Hematopoietic multipotent progenitor cell treated with erythropoietin and hydrocortisone succinate and interleukin-3 and kit ligand, for 15 days (in vitro differentiated cells): ENCODE measurements around the gene TRIP12.
"Not testable (repeated sequence)": the region's sequence is repeated elsewhere in the genome, so short reads cannot be mapped to it uniquely, and the experiment has no call there.

Experiments used
- DNase-seq: peaks from one replicate; pipeline ENCODE4 v3.0.0-alpha.2; 2015; ENCODE audit warnings: low spot score

The TRIP12 gene

GRCh38 chr2:229768235-229768634 is 153.6 kb downstream of the TRIP12 start:
- no peak for DNase-seq

GRCh38 chr2:229765721-229766120 is 156.1 kb downstream of the TRIP12 start:
- DNase-seq = no peak

GRCh38 chr2:229761663-229762062 is 160.1 kb downstream of the TRIP12 start:
- DNase-seq = no peak

DNA sequence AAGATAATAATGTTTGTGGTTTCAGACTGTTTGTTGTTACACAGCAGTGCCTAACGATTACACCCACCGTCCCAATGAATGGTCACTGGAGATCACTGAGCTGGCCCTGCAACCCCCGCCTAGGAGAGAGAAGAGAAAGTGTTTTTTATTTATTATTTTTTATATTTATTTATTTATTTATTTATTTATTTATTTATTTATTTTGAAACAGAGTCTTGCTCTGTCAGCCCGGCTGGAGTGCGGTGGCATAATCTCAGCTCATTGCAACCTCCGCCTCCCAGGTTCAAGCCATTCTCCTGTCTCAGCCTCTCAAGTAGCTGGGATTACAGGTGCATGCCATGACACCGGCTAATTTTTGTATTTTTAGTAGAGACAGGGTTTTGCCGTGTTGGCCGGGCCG is 164.3 kb downstream of the TRIP12 start:
- DNase-seq = not testable (repeated sequence)

- DNase-seq = no peak
These were observed 168.7 kb downstream of the TRIP12 start for GRCh38 chr2:229752970-229753729.

- DNase-seq = no peak
These were observed 172.0 kb downstream of the TRIP12 start for GRCh38 chr2:229749779-229750178.

- no peak for DNase-seq
These were observed 172.9 kb downstream of the TRIP12 start for GRCh38 chr2:229748950-229749349.

- not testable (repeated sequence) for DNase-seq
These were observed 179.1 kb downstream of the TRIP12 start for GRCh38 chr2:229742691-229743090.

- no peak for DNase-seq
These were observed 181.5 kb downstream of the TRIP12 start for GRCh38 chr2:229740279-229740678.

DNA sequence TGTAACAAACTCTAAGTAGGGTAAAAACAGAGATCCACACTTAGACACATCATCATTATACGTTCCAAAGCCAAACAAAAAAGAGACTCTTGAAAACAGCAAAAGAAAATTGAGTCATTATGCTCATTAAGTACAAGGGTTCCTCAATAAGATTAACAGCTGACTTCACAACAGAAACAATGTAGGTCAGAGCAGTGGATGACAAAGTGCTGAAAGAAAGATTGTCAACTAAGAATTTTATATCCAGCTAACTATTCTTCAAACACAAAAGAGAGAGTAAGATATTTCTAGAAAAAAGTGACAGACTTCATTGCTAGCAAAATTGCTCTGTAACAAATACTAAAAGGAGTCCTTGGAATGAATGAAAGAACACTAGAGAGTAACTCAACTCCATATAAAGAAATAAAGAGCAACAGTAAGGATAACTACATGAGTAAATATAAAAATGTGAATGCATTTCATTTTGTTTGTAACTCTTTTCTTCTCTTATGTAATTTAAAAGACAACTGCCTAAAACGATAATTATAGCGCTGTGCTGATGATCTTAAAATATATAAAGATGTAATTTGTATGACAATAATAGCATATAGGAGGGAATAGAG is 183.7 kb downstream of the TRIP12 start:
- DNase-seq = no peak

GRCh38 chr2:229734410-229734809 is 187.4 kb downstream of the TRIP12 start:
- DNase-seq = no peak

- DNase-seq = no peak
These were observed 188.1 kb downstream of the TRIP12 start for GRCh38 chr2:229733611-229734245.

- no peak for DNase-seq
These were observed 188.9 kb downstream of the TRIP12 start for GRCh38 chr2:229732897-229733296.

DNA sequence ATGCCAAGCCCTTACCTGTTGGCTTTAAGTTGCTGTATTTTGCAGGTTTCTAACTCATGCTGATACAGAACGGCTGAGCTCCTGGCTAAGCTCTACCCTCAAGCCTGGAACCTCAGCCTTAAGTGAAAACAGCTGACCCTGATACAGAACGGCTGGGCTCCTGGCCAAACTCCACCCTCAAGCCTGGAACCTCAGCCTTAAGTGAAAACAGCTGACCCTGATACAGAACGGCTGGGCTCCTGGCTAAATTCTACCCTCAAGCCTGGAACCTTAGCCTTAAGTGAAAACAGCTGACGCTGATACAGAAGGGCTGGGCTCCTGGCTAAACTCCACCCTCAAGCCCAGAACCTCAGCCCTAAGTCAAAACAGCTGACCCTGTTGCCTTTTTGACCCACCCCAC is 189.9 kb downstream of the TRIP12 start:
- no peak for DNase-seq

DNA sequence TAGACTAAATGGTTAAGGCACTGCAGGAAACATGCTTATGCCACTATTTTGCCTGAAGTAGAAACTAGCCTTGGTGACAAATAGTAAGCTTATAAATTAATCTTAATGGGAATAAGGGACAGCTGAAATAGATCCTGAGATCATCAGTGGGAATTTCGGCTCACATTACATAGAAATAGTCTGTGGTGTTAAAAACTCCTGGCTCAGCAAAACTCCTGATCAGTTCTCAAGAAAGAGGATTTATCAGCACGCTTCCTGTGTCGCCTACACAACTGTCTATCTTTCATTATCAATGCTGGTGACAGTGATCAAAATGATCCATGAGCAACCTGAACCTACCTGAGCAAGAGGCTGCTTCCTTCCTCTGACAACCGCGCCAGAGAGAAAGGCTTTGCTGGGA is 190.4 kb downstream of the TRIP12 start:
- DNase-seq = no peak

DNA sequence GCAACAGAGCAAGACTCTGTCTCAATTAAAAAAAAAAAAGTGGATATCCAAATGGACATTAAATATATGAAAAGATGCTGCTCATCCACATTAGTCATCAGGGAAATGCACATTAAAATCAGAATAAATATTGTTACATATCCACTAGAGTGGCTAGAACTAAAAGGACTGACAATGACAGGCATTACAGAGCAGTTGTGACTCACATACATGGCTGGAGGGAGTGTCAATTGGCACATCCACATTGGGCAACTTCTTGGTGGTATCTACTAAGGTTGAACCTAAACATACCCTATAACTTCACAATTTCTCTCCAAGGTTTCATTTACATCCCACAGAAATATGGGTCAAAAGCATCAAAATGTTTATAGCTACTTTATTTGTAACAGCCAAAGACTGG is 193.4 kb downstream of the TRIP12 start:
- DNase-seq = no peak

- DNase-seq = no peak
These were observed 195.2 kb downstream of the TRIP12 start for GRCh38 chr2:229726643-229727042.

DNA sequence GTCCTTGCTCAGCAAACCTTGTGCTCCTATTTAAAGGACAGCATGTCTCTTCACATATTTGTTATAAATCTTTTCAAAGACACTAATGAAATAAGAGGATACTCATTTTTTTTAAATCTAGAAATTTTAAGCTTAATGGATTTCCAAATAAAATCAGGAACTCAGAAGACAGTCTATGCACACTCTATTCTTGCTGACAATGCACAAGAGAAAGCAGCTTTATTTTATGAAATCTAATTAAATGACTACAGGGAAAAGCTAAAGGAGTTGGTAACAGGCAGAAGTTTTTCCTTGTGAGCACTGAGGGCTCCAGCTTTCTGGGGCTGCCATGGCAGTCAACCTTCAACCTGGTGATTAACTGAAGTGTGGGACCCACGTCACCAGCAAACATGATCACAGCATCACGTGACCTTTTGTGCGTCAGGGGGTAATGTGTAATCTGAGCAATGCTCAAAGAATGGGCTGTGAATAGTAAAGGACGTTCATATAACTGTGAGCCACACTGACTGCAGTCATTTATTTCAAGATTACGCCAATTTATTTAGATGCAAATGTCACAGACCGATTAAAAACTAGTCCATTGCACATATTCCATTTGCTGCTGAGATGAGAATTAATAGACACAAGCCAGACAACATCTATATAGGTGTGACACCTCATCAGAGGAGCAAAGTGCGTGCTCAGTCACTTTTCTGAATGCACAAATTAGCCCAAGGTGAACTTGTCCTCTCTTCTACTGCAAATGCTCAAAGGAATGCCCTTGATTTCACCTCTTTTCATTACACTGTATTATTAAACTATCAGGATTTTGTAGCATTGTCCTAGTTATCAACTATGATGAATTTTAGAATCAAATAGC is 195.9 kb downstream of the TRIP12 start:
- no peak for DNase-seq

DNA sequence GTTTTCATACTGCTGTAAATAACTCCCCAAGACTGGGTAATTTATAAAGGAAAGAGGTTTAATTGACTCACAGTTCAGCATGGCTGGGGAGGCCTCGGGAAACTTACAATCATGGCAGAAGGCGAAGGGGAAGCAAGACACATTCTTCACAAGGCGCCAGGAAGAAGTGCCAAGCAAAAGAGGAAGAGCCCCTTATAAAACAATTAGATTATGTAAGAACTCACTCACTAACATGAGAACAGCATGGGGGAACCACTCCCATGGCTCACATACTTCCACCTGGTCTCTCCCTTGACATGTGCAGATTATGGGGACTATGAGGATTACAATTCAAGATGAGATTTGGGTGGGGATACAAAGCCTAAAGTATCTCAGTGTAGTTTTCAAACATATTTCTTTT is 198.6 kb downstream of the TRIP12 start:
- DNase-seq = not testable (repeated sequence)

GRCh38 chr2:229719926-229720647 is 201.7 kb downstream of the TRIP12 start:
- DNase-seq = no peak

GRCh38 chr2:229718057-229718456 is 203.8 kb downstream of the TRIP12 start:
- DNase-seq = no peak
